NOMO-1 treated with dmso at 0.1 percent for 144 hours (cell line): ENCODE measurements around the gene HPCAL1.

Source experiments
- DNase-seq: peaks from one replicate; lab custom pipeline; 2025; ENCODE audit not compliant: unreplicated experiment; lab: John Stamatoyannopoulos, UW

Gene HPCAL1

GRCh38 chr2:10335046-10335840, 32.5 kb downstream of the HPCAL1 start:
- DNase-seq, result no peak

GRCh38 chr2:10336283-10336682, 33.6 kb downstream of the HPCAL1 start:
- DNase-seq, result no peak

DNA sequence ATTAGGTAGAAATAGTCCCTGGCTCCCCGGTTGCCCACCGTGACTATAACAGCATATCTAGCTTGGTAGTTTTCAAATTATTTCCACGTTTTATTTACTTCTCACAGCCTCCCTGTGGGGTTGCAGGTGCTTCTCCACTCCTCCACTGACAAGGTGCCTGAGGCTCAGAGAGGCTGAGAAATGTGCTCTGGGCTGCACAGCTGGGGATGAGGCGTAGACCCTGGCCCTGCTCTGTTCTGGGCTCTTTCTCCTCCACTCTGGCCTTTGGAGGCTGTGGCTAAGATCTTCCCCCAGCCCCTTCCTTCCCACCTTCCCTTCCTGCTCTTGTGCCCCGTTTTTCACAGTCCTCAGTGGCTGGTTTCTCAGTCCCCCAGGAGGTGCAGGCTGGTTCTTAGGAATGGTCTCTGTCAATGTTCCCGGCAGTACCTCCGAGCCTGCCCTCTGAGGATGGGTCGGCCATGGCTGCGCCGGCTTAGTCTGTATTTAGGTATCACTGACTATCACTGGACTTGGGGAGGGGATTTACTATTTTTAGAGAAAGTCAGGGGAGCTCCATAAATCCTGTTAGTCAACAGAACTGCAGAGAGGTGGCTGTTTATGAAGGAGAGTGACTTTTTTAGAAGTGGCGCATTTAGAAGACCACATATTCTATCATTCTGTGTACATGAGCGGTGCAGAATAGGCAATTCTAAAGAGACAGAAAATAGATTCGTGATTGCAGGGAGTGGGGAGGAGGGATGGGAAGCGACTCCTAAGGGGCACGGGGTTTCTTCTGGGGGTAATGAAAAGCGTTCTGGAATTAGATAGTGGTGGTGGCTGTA, 35.0 kb downstream of the HPCAL1 start:
- no peak for DNase-seq

- DNase-seq, result no peak
Measured at GRCh38 chr2:10338270-10339188, 35.8 kb downstream of the HPCAL1 start.

- DNase-seq, result no peak
Measured at GRCh38 chr2:10339647-10340592, 37.2 kb downstream of the HPCAL1 start.

DNA sequence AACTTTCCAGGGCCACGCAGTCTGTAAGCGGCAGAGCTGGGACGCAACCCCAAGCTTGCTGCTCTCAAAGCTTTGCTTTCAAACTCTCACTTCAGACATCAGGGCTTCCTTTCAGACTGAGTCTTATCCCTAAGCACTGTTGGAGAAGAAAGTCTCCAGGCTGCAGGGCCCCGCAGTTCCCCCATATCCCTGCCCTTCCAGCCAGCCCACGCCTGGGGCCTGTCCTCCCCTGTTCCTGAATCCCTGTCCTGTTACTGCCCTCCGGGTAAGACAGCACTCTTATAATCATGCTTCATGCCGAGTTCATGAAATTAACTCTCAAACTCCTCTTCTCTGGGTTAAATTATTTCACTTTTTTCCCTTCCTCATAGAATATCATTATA, 37.9 kb downstream of the HPCAL1 start:
- no peak for DNase-seq

DNA sequence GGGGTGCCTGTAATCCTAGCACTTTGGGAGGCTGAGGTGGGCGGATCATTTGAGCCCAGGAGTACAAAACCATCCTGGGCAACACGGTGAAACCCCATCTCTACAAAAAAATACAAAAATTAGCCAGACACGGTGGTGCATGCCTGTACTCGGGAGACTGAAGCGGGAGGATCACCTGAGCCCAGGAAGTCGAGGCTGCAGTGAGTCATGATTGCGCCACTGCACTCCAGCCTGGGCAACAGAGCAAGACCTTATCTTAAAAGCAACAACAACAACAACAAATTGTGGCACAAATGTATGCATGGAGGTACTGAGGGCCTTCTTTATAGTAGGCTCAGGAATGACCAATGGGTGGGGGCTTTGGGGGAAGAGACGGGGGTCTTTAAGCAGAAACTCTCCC, 38.5 kb downstream of the HPCAL1 start:
- DNase-seq, result no peak

- no peak for DNase-seq
Measured at GRCh38 chr2:10342245-10342951, 39.7 kb downstream of the HPCAL1 start.

DNA sequence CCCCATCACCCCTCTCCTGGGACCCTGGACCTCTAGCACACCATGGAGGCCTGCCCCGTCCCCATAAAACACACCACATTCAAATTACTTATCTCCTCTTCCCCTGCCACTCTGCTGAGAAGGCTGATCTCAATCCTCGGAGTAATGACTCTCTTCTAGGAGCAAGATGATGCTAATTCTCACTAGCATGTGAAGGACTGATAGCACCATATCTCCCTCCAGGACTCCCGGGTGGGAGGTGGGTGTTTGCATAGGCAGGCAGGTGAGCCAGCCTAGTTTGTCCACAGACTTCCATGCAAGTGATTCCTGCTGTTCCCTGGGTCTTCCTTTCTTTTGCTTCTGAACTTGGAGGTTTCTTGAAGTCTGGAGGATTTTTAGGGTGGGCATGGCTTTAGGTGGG, 40.5 kb downstream of the HPCAL1 start:
- no peak for DNase-seq

- DNase-seq, result no peak
Measured at GRCh38 chr2:10343658-10344057, 41.0 kb downstream of the HPCAL1 start.

GRCh38 chr2:10344105-10345066, 41.7 kb downstream of the HPCAL1 start:
- no peak for DNase-seq

GRCh38 chr2:10345126-10345525, 42.4 kb downstream of the HPCAL1 start:
- DNase-seq, result no peak

GRCh38 chr2:10345813-10346212, 43.1 kb downstream of the HPCAL1 start:
- DNase-seq, result no peak

DNA sequence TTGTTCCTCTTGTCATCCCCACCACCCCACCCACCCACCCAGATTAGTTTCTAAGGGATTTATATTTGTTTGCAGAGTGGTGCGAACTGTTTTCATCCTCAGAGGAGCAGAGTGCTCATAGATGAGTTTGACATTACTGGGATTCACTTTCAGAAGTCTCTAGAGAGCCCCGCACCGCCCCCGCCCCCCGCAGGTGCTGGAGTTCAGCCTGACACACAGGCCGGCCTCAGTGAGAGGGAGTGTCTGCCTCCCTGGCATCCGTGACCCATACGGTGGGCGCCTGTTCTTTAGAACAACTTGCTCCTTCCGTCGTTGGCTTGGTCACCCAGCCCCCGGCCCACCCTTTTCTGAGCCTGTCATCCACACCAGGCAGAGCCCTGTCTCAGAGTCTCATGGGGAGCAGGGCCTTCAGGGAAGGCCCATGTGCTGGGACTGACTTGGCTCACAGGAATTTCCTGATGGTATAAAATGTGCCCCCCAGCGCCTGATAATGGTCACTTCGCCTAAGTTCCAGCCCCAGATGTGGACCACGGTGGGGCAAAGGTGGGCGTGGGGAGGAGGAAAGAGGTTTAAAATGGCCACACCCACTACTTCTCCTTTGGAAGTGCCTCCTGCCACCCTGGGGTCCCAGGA, 44.3 kb downstream of the HPCAL1 start:
- no peak for DNase-seq

DNA sequence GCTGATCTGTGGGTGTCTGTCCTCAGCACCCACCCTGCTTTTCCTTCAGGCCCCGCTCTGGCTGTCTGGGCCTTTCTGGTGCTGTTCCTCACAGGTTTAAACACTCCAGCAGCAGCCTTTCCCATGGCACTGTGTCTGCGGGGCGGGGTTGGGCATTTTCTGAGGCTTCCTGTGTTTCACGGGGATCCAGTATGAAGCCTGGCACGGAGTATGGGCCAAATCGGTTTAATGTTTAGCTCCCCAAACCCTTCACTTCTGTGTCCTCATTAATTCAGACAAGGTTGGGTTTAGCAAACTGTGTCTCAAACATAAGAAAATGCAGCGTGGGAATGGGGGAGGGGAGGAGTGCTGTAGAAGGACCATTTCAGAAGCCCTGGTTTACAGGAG, 44.9 kb downstream of the HPCAL1 start:
- no peak for DNase-seq

- no peak for DNase-seq
Measured at GRCh38 chr2:10348891-10349290, 46.2 kb downstream of the HPCAL1 start.

- DNase-seq, result no peak
Measured at GRCh38 chr2:10350761-10351160, 48.1 kb downstream of the HPCAL1 start.

- DNase-seq, result no peak
Measured at GRCh38 chr2:10352361-10352760, 49.7 kb downstream of the HPCAL1 start.
